ENCODE results near the gene STXBP5L. TPM values are rescaled to one million over a fixed set of nuclear protein-coding genes. Genes with fewer than 3 reads are reported as not detected.

STXBP5L gene
- total and polyA plus RNA-seq, 10 of the 15 experiments (the other 5 are each of a cell fraction or from before 2014, with no cell fraction given) = under 0.01 to 0.08 (median 0.04) TPM; not detected in 6

DNA sequence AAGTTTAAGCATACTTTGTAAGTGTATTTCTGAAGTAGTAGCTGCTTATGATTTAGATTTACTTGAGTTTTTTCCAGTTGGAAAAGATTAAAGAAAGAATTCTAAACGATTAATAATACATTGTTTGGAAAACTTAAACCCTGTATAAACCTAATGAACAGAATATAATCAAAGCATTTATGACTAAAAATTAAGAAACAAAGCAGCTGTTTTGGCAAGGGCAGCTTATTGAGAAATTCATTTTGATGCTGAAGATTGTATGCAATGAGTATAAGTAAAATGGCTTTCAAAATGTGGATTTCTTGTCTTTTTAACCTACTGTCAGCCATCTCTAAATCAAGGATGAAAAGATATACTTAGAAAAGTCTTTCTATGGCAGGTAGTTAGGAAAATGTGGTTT, 497.6 kb downstream of the STXBP5L start:
- ChIA-PET CTCF (interaction anchor here (1.4 kb wide), 1 partner anchor 9 kb away, joined by 3 read pairs; no protein-coding TSS in a partner anchor), SMC1A (ENCODE audit: uncharacterized antibody, unreplicated experiment) (interaction anchor here (0.6 kb wide), 1 partner anchor 1874 kb away, joined by 3 read pairs; no protein-coding TSS in a partner anchor), RAD21 (ENCODE audit: unreplicated experiment) (no interaction called here), POLR2A (interaction anchor here (0.6 kb wide), 1 partner anchor 11 kb away, joined by 4 read pairs; no protein-coding TSS in a partner anchor)
- DNase-seq (ENCODE audit: low read depth, low spot score) = no peak
- no peak overlapping the region for H3K9ac ChIP-seq (ENCODE audit: control insufficient read depth, insufficient read depth, low read length)
- 53% methylated on average over 1 of the region's 1 CpG for WGBS (ENCODE audit: insufficient coverage, insufficient replicate concordance, low lambda C conversion rate, missing lambda C conversion rate)
- H3K27me3 ChIP-seq (replicated peaks in 1 of 2; ENCODE audit: control insufficient read depth in 2 of 2, insufficient read depth in 2 of 2, low read length in 1 of 2) = no peaks in the 10 kb centered on the region
- no peak for FAIRE-seq
- no TSS peak for BruUV-seq (replicated peaks)
- no peaks in the 10 kb centered on the region for H3K9me3 ChIP-seq (replicated peaks; ENCODE audit: control insufficient read depth, insufficient read depth, low read length)
- H2AFZ ChIP-seq (ENCODE audit: control insufficient read depth, low read depth, low read length) = no peak overlapping the region
- H3K36me3 ChIP-seq (ENCODE audit: control insufficient read depth in 2 of 2, insufficient read depth in 2 of 2, low read length in 1 of 2) = no peaks in the 10 kb centered on the region
- intact Hi-C loops (cut with micrococcal nuclease; ENCODE audit: unreplicated experiment) = no loop called here
- no peak for ATAC-seq
- H3K4me2 ChIP-seq (ENCODE audit: control insufficient read depth, insufficient read depth) = no peak overlapping the region
- H4K20me1 ChIP-seq (ENCODE audit: control insufficient read depth, insufficient read depth) = no peaks in the 10 kb centered on the region
- no peak overlapping the region for H3K27ac ChIP-seq (ENCODE audit: control insufficient read depth, insufficient read depth)
- no peaks in the 10 kb centered on the region for H3K79me2 ChIP-seq (ENCODE audit: control insufficient read depth, insufficient read depth, low read length)
- H3K4me3 ChIP-seq = no peak overlapping the region
- H3K4me1 ChIP-seq (ENCODE audit: control insufficient read depth, insufficient read depth, low read length) = no peaks in the 10 kb centered on the region
- in situ Hi-C loops (cut with MboI) = no loop called here
- no peak for TF ChIP-seq PML (IDR thresholded peaks at IDR 0.05; ENCODE audit: low read length)
- TF ChIP-seq, protein P1, sequence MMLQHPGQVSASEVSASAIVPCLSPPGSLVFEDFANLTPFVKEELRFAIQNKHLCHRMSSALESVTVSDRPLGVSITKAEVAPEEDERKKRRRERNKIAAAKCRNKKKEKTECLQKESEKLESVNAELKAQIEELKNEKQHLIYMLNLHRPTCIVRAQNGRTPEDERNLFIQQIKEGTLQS (IDR thresholded peaks at IDR 0.05; ENCODE audit: borderline replicate concordance, extremely low read depth, low read depth, low read length) = no peak
- TF ChIP-seq MTA3 (IDR thresholded peaks at IDR 0.05; ENCODE audit: borderline replicate concordance, low read length) = no peak
- TF ChIP-seq PAX5 (IDR thresholded peaks at IDR 0.05; ENCODE audit: borderline replicate concordance, low read depth, low read length) = no peak
- TF ChIP-seq TAF1 (IDR thresholded peaks at IDR 0.05; ENCODE audit: borderline replicate concordance, low read depth, low read length) = no peak
- TF ChIP-seq, protein P2, sequence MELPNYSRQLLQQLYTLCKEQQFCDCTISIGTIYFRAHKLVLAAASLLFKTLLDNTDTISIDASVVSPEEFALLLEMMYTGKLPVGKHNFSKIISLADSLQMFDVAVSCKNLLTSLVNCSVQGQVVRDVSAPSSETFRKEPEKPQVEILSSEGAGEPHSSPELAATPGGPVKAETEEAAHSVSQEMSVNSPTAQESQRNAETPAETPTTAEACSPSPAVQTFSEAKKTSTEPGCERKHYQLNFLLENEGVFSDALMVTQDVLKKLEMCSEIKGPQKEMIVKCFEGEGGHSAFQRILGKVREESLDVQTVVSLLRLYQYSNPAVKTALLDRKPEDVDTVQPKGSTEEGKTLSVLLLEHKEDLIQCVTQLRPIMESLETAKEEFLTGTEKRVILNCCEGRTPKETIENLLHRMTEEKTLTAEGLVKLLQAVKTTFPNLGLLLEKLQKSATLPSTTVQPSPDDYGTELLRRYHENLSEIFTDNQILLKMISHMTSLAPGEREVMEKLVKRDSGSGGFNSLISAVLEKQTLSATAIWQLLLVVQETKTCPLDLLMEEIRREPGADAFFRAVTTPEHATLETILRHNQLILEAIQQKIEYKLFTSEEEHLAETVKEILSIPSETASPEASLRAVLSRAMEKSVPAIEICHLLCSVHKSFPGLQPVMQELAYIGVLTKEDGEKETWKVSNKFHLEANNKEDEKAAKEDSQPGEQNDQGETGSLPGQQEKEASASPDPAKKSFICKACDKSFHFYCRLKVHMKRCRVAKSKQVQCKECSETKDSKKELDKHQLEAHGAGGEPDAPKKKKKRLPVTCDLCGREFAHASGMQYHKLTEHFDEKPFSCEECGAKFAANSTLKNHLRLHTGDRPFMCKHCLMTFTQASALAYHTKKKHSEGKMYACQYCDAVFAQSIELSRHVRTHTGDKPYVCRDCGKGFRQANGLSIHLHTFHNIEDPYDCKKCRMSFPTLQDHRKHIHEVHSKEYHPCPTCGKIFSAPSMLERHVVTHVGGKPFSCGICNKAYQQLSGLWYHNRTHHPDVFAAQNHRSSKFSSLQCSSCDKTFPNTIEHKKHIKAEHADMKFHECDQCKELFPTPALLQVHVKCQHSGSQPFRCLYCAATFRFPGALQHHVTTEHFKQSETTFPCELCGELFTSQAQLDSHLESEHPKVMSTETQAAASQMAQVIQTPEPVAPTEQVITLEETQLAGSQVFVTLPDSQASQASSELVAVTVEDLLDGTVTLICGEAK (IDR thresholded peaks at IDR 0.05; ENCODE audit: borderline replicate concordance) = no peak
- no peak for TF ChIP-seq ZNF217 (IDR thresholded peaks at IDR 0.05)
- TF ChIP-seq CEBPB (IDR thresholded peaks at IDR 0.05; ENCODE audit: borderline replicate concordance in 1 of 2, low read depth in 2 of 2, low read length in 2 of 2) = no peak
- no peak for TF ChIP-seq RFX5 (IDR thresholded peaks at IDR 0.05; ENCODE audit: low read depth, low read length)
- TF ChIP-seq MEF2A (IDR thresholded peaks at IDR 0.05; ENCODE audit: insufficient read depth, low read depth, low read length) = no peak
- TF ChIP-seq, protein P3, sequence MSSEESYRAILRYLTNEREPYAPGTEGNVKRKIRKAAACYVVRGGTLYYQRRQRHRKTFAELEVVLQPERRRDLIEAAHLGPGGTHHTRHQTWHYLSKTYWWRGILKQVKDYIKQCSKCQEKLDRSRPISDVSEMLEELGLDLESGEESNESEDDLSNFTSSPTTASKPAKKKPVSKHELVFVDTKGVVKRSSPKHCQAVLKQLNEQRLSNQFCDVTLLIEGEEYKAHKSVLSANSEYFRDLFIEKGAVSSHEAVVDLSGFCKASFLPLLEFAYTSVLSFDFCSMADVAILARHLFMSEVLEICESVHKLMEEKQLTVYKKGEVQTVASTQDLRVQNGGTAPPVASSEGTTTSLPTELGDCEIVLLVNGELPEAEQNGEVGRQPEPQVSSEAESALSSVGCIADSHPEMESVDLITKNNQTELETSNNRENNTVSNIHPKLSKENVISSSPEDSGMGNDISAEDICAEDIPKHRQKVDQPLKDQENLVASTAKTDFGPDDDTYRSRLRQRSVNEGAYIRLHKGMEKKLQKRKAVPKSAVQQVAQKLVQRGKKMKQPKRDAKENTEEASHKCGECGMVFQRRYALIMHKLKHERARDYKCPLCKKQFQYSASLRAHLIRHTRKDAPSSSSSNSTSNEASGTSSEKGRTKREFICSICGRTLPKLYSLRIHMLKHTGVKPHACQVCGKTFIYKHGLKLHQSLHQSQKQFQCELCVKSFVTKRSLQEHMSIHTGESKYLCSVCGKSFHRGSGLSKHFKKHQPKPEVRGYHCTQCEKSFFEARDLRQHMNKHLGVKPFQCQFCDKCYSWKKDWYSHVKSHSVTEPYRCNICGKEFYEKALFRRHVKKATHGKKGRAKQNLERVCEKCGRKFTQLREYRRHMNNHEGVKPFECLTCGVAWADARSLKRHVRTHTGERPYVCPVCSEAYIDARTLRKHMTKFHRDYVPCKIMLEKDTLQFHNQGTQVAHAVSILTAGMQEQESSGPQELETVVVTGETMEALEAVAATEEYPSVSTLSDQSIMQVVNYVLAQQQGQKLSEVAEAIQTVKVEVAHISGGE (CRISPR knock-in tag; IDR thresholded peaks at IDR 0.05) = no peak
- TF ChIP-seq, protein P4, sequence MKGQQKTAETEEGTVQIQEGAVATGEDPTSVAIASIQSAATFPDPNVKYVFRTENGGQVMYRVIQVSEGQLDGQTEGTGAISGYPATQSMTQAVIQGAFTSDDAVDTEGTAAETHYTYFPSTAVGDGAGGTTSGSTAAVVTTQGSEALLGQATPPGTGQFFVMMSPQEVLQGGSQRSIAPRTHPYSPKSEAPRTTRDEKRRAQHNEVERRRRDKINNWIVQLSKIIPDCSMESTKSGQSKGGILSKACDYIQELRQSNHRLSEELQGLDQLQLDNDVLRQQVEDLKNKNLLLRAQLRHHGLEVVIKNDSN (IDR thresholded peaks at IDR 0.05; ENCODE audit: borderline replicate concordance, extremely low read length, insufficient read depth, low read depth, low read length) = no peak
- TF ChIP-seq SP1 (IDR thresholded peaks at IDR 0.05; ENCODE audit: low read depth, low read length) = no peak
